OCI-LY1 (cell line): ENCODE data around the gene CDA.

ENCODE experiments used
- H2AFZ ChIP-seq: fragments of 200-600 bp; sonication (generic), shearing (Covaris generic); 2 replicates; pipeline ENCODE4 v1.6.0; 2014; ENCODE audit warnings: antibody characterized with exemption, mild to moderate bottlenecking, low read length
- H3F3A ChIP-seq: fragments of 200-600 bp; sonication (generic), shearing (Covaris generic); 2 replicates; pipeline ENCODE4 v1.6.0; 2014; ENCODE audit warnings: mild to moderate bottlenecking, antibody characterized with exemption, low read length, moderate library complexity; ENCODE audit not compliant: insufficient read depth
- H3K27ac ChIP-seq: fragments of 200-600 bp; sonication (generic); 2 replicates; pipeline ENCODE4 v1.5.1; 2014; ENCODE audit warnings: low read length, mixed run types, mild to moderate bottlenecking, low read depth; ENCODE audit not compliant: poor library complexity, severe bottlenecking
- H3K27me3 ChIP-seq: fragments of 200-600 bp; sonication (generic); 2 replicates; pipeline ENCODE4 v1.6.0; 2014; ENCODE audit warnings: antibody characterized with exemption, mild to moderate bottlenecking, low read length, moderate library complexity; ENCODE audit not compliant: insufficient read depth
- H3K36me3 ChIP-seq: fragments of 200-600 bp; sonication (generic); 2 replicates; pipeline ENCODE4 v1.6.1; 2014; ENCODE audit warnings: mild to moderate bottlenecking, antibody characterized with exemption, low read length, moderate library complexity, mixed read lengths; ENCODE audit not compliant: insufficient read depth
- H3K4me1 ChIP-seq: fragments of 200-600 bp; sonication (generic); 2 replicates; pipeline ENCODE4 v1.5.1; 2014; ENCODE audit warnings: mild to moderate bottlenecking, low read length, moderate library complexity; ENCODE audit not compliant: insufficient read depth, severe bottlenecking
- H3K4me2 ChIP-seq: fragments of 200-600 bp; sonication (generic), shearing (Covaris generic); 2 replicates; pipeline ENCODE4 v1.6.1; 2014; ENCODE audit warnings: low read length
- H3K4me3 ChIP-seq: fragments of 200-600 bp; sonication (generic); 2 replicates; pipeline ENCODE4 v1.5.1; 2014; ENCODE audit warnings: low read length, low read depth, mild to moderate bottlenecking, mixed read lengths; ENCODE audit not compliant: poor library complexity, severe bottlenecking
- H3K79me2 ChIP-seq: fragments of 200-600 bp; shearing (Covaris generic); 2 replicates; pipeline ENCODE4 v1.6.1; 2016; ENCODE audit warnings: mixed run types, low read length, mixed read lengths; ENCODE audit not compliant: insufficient read depth
- H3K9ac ChIP-seq: fragments of 200-600 bp; sonication (generic), shearing (Covaris generic); 2 replicates; pipeline ENCODE4 v1.6.1; 2014; ENCODE audit warnings: mild to moderate bottlenecking, low read length, mixed read lengths
- H3K9me2 ChIP-seq: fragments of 200-600 bp; sonication (generic), shearing (Covaris generic); 2 replicates; pipeline ENCODE4 v1.6.1; 2014; ENCODE audit warnings: low read depth, mild to moderate bottlenecking, low read length, mixed read lengths
- H3K9me3 ChIP-seq: fragments of 200-600 bp; shearing (Covaris generic); 2 replicates; pipeline ENCODE4 v1.6.1; 2014; ENCODE audit warnings: low read length, mixed read lengths
- H4K20me1 ChIP-seq: fragments of 200-600 bp; sonication (generic), shearing (Covaris generic); 2 replicates; pipeline ENCODE4 v1.6.0; 2016; ENCODE audit warnings: mild to moderate bottlenecking, low read length; ENCODE audit not compliant: insufficient read depth
- CTCF ChIP-seq: fragments of 200-600 bp; sonication (generic), shearing (Covaris generic); IDR thresholded peaks from 2 replicates; pipeline ENCODE4 v1.5.1; 2017; ENCODE audit warnings: mild to moderate bottlenecking, antibody characterized with exemption, low read length, moderate library complexity, mixed read lengths
- EZH2 ChIP-seq: fragments of 200-600 bp; sonication (generic), shearing (Covaris generic); IDR thresholded peaks from 2 replicates; pipeline ENCODE4 v1.8.0; 2017; ENCODE audit warnings: borderline replicate concordance, mixed run types, mild to moderate bottlenecking, antibody characterized with exemption, low read length, moderate library complexity, mixed read lengths

CDA gene

GRCh38 chr1:20634594-20635084 lies 45.7 kb downstream of the CDA start:
- Histone ChIP-seq H3K4me3 (peak overlapping the region; percentile 94), H3K27ac (no peak overlapping the region), H3K4me2 (peak overlapping the region; percentile 95), H3K79me2 (no peaks in the 10 kb centered on the region), H4K20me1 (no peaks in the 10 kb centered on the region), H3K4me1 (peaks cover 9% of the 10 kb centered on the region), H3K9me3 (no peaks in the 10 kb centered on the region), H3K9ac (peak overlapping the region; percentile 75; the same call in 1 of the 2 replicates), H3K36me3 (no peaks in the 10 kb centered on the region), H3F3A (no peaks in the 10 kb centered on the region; the same call in 1 of the 2 replicates), H3K9me2 (no peaks in the 10 kb centered on the region), H3K27me3 (no peaks in the 10 kb centered on the region), H2AFZ (no peak overlapping the region; the same call in 1 of the 2 replicates)
- TF ChIP-seq EZH2 = no peak
- TF ChIP-seq CTCF = no peak

DNA sequence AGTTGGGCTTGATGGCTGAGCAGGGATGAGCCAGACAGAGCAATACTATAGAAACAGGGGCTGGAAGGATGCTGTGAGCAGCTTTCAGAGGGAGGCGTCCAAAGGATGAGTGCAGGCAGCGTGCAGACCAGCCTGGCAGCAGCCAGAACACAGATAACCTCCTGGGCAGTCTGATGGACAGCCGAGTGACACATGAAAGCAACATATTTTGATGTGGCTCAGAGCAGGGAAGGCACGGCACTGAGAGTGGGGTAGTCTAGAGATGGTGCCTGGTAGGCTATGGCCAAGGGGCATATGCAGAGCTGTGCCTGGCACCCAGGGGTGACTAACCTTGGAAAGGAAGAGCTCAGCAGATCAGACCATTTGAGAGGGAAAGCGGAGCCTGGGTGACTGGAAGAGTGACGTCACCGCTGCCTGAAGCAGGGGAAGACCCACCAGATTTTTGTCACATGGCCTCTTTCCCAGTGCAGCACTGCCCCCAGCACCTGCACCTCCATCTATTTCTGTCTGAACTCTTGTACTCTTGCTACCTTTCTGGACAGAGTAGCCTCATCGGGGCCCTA lies 48.0 kb downstream of the CDA start:
- H3K27me3 ChIP-seq = no peaks in the 10 kb centered on the region; the same call in 1 of the 2 replicates
- no peak overlapping the region for H3K4me2 ChIP-seq
- H3K79me2 ChIP-seq = no peaks in the 10 kb centered on the region
- no peak overlapping the region for H2AFZ ChIP-seq
- H3K27ac ChIP-seq = no peak overlapping the region
- H3K9me3 ChIP-seq = no peaks in the 10 kb centered on the region
- H4K20me1 ChIP-seq = no peaks in the 10 kb centered on the region
- no peak overlapping the region for H3K9ac ChIP-seq
- H3F3A ChIP-seq = no peaks in the 10 kb centered on the region; the same call in 1 of the 2 replicates
- H3K4me3 ChIP-seq = no peak overlapping the region
- no peaks in the 10 kb centered on the region for H3K36me3 ChIP-seq
- no peaks in the 10 kb centered on the region for H3K9me2 ChIP-seq
- H3K4me1 ChIP-seq = peaks cover 9% of the 10 kb centered on the region
- TF ChIP-seq EZH2 (no peak), CTCF (no peak)

GRCh38 chr1:20640183-20640597 lies 51.3 kb downstream of the CDA start:
- no peaks in the 10 kb centered on the region for H4K20me1 ChIP-seq
- H3K27ac ChIP-seq = no peak overlapping the region
- no peaks in the 10 kb centered on the region for H3K9me2 ChIP-seq
- no peaks in the 10 kb centered on the region for H3K9me3 ChIP-seq
- no peaks in the 10 kb centered on the region for H3K79me2 ChIP-seq
- H3K4me1 ChIP-seq = no peaks in the 10 kb centered on the region
- H2AFZ ChIP-seq = no peak overlapping the region
- H3F3A ChIP-seq = no peaks in the 10 kb centered on the region
- H3K36me3 ChIP-seq = no peaks in the 10 kb centered on the region
- no peaks in the 10 kb centered on the region; the same call in 1 of the 2 replicates for H3K27me3 ChIP-seq
- TF ChIP-seq CTCF (peak; percentile 83), EZH2 (no peak)
- H3K4me2 ChIP-seq = no peak overlapping the region
- no peak overlapping the region for H3K9ac ChIP-seq
- H3K4me3 ChIP-seq = no peak overlapping the region
